ENCODE results near the gene GPA33.

DNA sequence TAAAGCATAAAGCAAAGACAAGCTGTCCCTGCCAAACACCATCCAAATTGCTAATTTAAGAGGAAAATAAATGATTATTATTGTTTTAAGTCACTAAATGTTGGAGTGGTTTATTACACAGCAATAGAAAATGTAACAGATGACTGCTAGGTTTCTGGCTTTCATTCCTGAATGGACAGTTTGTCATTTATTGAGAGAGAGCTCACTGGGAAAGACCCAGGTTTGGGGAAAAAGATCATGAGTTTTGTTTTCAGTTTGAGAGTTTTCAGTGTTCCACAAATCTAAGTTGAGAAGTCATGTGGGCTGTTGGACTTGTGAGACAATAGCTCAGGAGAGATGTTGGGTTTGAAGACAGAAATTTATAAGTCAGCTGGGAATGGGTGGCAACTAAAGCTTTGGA is 5.4 kb downstream of the GPA33 start:
- TF ChIP-seq, protein P1, sequence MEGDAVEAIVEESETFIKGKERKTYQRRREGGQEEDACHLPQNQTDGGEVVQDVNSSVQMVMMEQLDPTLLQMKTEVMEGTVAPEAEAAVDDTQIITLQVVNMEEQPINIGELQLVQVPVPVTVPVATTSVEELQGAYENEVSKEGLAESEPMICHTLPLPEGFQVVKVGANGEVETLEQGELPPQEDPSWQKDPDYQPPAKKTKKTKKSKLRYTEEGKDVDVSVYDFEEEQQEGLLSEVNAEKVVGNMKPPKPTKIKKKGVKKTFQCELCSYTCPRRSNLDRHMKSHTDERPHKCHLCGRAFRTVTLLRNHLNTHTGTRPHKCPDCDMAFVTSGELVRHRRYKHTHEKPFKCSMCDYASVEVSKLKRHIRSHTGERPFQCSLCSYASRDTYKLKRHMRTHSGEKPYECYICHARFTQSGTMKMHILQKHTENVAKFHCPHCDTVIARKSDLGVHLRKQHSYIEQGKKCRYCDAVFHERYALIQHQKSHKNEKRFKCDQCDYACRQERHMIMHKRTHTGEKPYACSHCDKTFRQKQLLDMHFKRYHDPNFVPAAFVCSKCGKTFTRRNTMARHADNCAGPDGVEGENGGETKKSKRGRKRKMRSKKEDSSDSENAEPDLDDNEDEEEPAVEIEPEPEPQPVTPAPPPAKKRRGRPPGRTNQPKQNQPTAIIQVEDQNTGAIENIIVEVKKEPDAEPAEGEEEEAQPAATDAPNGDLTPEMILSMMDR (IDR thresholded peaks at IDR 0.05; ENCODE audit: poor library complexity, severe bottlenecking): no peak
- TF ChIP-seq RAD21 (conservative IDR thresholded peaks at IDR 0.05) (no peak), EZH2 (IDR thresholded peaks at IDR 0.05; ENCODE audit: borderline replicate concordance, insufficient read depth, low read length, poor library complexity, severe bottlenecking) (no peak), TAF1 (IDR thresholded peaks at IDR 0.05; ENCODE audit: low read depth) (no peak), EP300 (conservative IDR thresholded peaks at IDR 0.05; ENCODE audit: poor library complexity, severe bottlenecking) (no peak), SMC3 (conservative IDR thresholded peaks at IDR 0.05; ENCODE audit: poor library complexity) (no peak), POLR2AphosphoS5 (IDR thresholded peaks at IDR 0.05) (no peak), MXI1 (conservative IDR thresholded peaks at IDR 0.05; ENCODE audit: poor library complexity, severe bottlenecking) (no peak)
- TF ChIP-seq, protein P2, sequence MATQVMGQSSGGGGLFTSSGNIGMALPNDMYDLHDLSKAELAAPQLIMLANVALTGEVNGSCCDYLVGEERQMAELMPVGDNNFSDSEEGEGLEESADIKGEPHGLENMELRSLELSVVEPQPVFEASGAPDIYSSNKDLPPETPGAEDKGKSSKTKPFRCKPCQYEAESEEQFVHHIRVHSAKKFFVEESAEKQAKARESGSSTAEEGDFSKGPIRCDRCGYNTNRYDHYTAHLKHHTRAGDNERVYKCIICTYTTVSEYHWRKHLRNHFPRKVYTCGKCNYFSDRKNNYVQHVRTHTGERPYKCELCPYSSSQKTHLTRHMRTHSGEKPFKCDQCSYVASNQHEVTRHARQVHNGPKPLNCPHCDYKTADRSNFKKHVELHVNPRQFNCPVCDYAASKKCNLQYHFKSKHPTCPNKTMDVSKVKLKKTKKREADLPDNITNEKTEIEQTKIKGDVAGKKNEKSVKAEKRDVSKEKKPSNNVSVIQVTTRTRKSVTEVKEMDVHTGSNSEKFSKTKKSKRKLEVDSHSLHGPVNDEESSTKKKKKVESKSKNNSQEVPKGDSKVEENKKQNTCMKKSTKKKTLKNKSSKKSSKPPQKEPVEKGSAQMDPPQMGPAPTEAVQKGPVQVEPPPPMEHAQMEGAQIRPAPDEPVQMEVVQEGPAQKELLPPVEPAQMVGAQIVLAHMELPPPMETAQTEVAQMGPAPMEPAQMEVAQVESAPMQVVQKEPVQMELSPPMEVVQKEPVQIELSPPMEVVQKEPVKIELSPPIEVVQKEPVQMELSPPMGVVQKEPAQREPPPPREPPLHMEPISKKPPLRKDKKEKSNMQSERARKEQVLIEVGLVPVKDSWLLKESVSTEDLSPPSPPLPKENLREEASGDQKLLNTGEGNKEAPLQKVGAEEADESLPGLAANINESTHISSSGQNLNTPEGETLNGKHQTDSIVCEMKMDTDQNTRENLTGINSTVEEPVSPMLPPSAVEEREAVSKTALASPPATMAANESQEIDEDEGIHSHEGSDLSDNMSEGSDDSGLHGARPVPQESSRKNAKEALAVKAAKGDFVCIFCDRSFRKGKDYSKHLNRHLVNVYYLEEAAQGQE (IDR thresholded peaks at IDR 0.05; ENCODE audit: borderline replicate concordance): no peak

All from neural cell (in vitro differentiated cells).